ENCODE measurements around the gene TFF1. TPM values are rescaled to one million over a fixed set of nuclear protein-coding genes. Genes with fewer than 3 reads are reported as not detected.

The TFF1 gene
- total RNA-seq, 1 donor = not detected

GRCh38 chr21:42343101-42343500 lies 23.2 kb downstream of the TFF1 start:
- H3K4me3 ChIP-seq (ENCODE audit: low read depth, low read length) = no peak overlapping the region
- TF ChIP-seq CTCF (IDR thresholded peaks at IDR 0.05; ENCODE audit: insufficient read depth, low read depth, low read length) = no peak
- DNase-seq (ENCODE audit: low read depth) = no peak

GRCh38 chr21:42341776-42342542 lies 24.4 kb downstream of the TFF1 start:
- H3K4me3 ChIP-seq (ENCODE audit: low read depth, low read length) = no peak overlapping the region
- TF ChIP-seq CTCF (IDR thresholded peaks at IDR 0.05; ENCODE audit: insufficient read depth, low read depth, low read length) = no peak

GRCh38 chr21:42340187-42341050 lies 25.9 kb downstream of the TFF1 start:
- TF ChIP-seq CTCF (IDR thresholded peaks at IDR 0.05; ENCODE audit: insufficient read depth, low read depth, low read length) = no peak
- H3K4me3 ChIP-seq (ENCODE audit: low read depth, low read length) = no peak overlapping the region
- no peak for DNase-seq (ENCODE audit: low read depth)

More at GRCh38 chr21:42341776-42342542, 24.4 kb downstream of the TFF1 start:
- DNase-seq (ENCODE audit: low read depth) = no peak

GRCh38 chr21:42338729-42339715 lies 27.3 kb downstream of the TFF1 start:
- no peak overlapping the region for H3K4me3 ChIP-seq (ENCODE audit: low read depth, low read length)
- DNase-seq (ENCODE audit: low read depth) = no peak
- TF ChIP-seq CTCF (IDR thresholded peaks at IDR 0.05; ENCODE audit: insufficient read depth, low read depth, low read length) = no peak

- no peak overlapping the region for H3K4me3 ChIP-seq (ENCODE audit: low read depth, low read length)
- DNase-seq (ENCODE audit: low read depth) = peak; percentile 24
- TF ChIP-seq CTCF (IDR thresholded peaks at IDR 0.05; ENCODE audit: insufficient read depth, low read depth, low read length) = peak; percentile 53
Observed at GRCh38 chr21:42337830-42338728, 28.3 kb downstream of the TFF1 start.

Measured in fibroblast of villous mesenchyme (primary cell).